Stomach smooth muscle (tissue), 2 donors: Measurements from ENCODE around the gene SRRM1.
"Not testable (repeated sequence)": the region's sequence is repeated elsewhere in the genome, so short reads cannot be mapped to it uniquely, and the experiment has no call there.

Experiments
- H3K27ac ChIP-seq: one replicate; pipeline ENCODE4 v1.7.0; 2013; ENCODE audit warnings: mild to moderate bottlenecking, low read length, inconsistent platforms
- H3K27me3 ChIP-seq, 2 donors: one replicate each; pipeline ENCODE4 v1.7.0; 2013; ENCODE audit warnings: low read length in 2 of 2; ENCODE audit not compliant: insufficient read depth in 2 of 2, control insufficient read depth in 1 of 2
- H3K36me3 ChIP-seq, 2 donors: one replicate each; pipeline ENCODE4 v1.7.0; 2013; ENCODE audit warnings: low read length in 2 of 2; ENCODE audit not compliant: control insufficient read depth in 2 of 2, insufficient read depth in 2 of 2
- H3K4me1 ChIP-seq: one replicate; pipeline ENCODE4 v1.7.0; 2013; ENCODE audit warnings: low read length; ENCODE audit not compliant: control insufficient read depth, insufficient read depth
- H3K4me3 ChIP-seq, 2 donors: one replicate each; pipeline ENCODE4 v1.7.0; 2013; ENCODE audit warnings: low read length in 2 of 2
- H3K9ac ChIP-seq, 2 donors: one replicate each; pipeline ENCODE4 v1.7.0; 2013; ENCODE audit warnings: low read length in 2 of 2, mild to moderate bottlenecking in 1 of 2
- H3K9me3 ChIP-seq, 2 donors: one replicate each; pipeline ENCODE4 v1.7.0; 2013; ENCODE audit warnings: low read length in 2 of 2; ENCODE audit not compliant: control insufficient read depth in 2 of 2
- donor health status: healthy.
- donor health status: Pancreatic carcinoma.

Gene SRRM1

GRCh38 chr1:24704411-24705259 lies 61.5 kb downstream of the SRRM1 start:
- Histone ChIP-seq H3K9ac (no peak overlapping the region), H3K27ac (no peak overlapping the region), H3K27me3 (no peaks in the 10 kb centered on the region), H3K4me3 (no peak overlapping the region), H3K36me3 (no peaks in the 10 kb centered on the region), H3K4me1 (peaks cover 9% of the 10 kb centered on the region), H3K9me3 (no peaks in the 10 kb centered on the region)

GRCh38 chr1:24705260-24706073 lies 62.4 kb downstream of the SRRM1 start:
- H3K27ac ChIP-seq: peak overlapping the region; percentile 41
- H3K36me3 ChIP-seq: no peaks in the 10 kb centered on the region
- no peaks in the 10 kb centered on the region for H3K9me3 ChIP-seq
- no peaks in the 10 kb centered on the region for H3K27me3 ChIP-seq
- H3K4me3 ChIP-seq: peak overlapping the region; percentile 2 to 55
- no peak overlapping the region for H3K9ac ChIP-seq
- H3K4me1 ChIP-seq: peaks cover 9% of the 10 kb centered on the region

GRCh38 chr1:24706074-24706389 lies 62.9 kb downstream of the SRRM1 start:
- H3K36me3 ChIP-seq, H3K9ac ChIP-seq, H3K9me3 ChIP-seq, H3K4me1 ChIP-seq, H3K27me3 ChIP-seq: not testable (repeated sequence)
- Histone ChIP-seq H3K27ac (peak overlapping the region; percentile 41), H3K4me3 (peak overlapping the region in 1 of 2 donors; percentile 55)

- Histone ChIP-seq H3K27ac (no peak overlapping the region), H3K9me3 (no peaks in the 10 kb centered on the region), H3K4me3 (no peak overlapping the region)
These were observed 64.6 kb downstream of the SRRM1 start for GRCh38 chr1:24707687-24708086.

GRCh38 chr1:24708938-24709337 lies 65.8 kb downstream of the SRRM1 start:
- H3K4me1 ChIP-seq: peaks cover 9% of the 10 kb centered on the region
- no peaks in the 10 kb centered on the region for H3K9me3 ChIP-seq
- H3K27ac ChIP-seq: no peak overlapping the region
- no peaks in the 10 kb centered on the region for H3K36me3 ChIP-seq
- H3K9ac ChIP-seq: no peak overlapping the region
- H3K4me3 ChIP-seq: no peak overlapping the region
- H3K27me3 ChIP-seq: no peaks in the 10 kb centered on the region

More at GRCh38 chr1:24707687-24708086, 64.6 kb downstream of the SRRM1 start:
- Histone ChIP-seq H3K27me3 (no peaks in the 10 kb centered on the region), H3K36me3 (no peaks in the 10 kb centered on the region), H3K4me1 (peaks cover 9% of the 10 kb centered on the region), H3K9ac (no peak overlapping the region)

GRCh38 chr1:24709791-24710441 lies 66.8 kb downstream of the SRRM1 start:
- Histone ChIP-seq H3K4me3 (no peak overlapping the region), H3K36me3 (no peaks in the 10 kb centered on the region), H3K27ac (no peak overlapping the region), H3K9ac (no peak overlapping the region), H3K27me3 (no peaks in the 10 kb centered on the region), H3K9me3 (no peaks in the 10 kb centered on the region), H3K4me1 (peaks cover 7% of the 10 kb centered on the region)

GRCh38 chr1:24711329-24711728 lies 68.2 kb downstream of the SRRM1 start:
- Histone ChIP-seq H3K27me3 (no peaks in the 10 kb centered on the region), H3K4me1 (peaks cover 3% of the 10 kb centered on the region), H3K9me3 (no peaks in the 10 kb centered on the region), H3K27ac (no peak overlapping the region), H3K9ac (no peak overlapping the region), H3K36me3 (no peaks in the 10 kb centered on the region), H3K4me3 (no peak overlapping the region)

GRCh38 chr1:24713176-24713575 lies 70.1 kb downstream of the SRRM1 start:
- H3K27me3 ChIP-seq: no peaks in the 10 kb centered on the region
- no peak overlapping the region for H3K9ac ChIP-seq
- no peak overlapping the region for H3K4me3 ChIP-seq
- no peaks in the 10 kb centered on the region for H3K9me3 ChIP-seq
- H3K27ac ChIP-seq: no peak overlapping the region
- H3K4me1 ChIP-seq: peaks cover 4% of the 10 kb centered on the region
- H3K36me3 ChIP-seq: no peaks in the 10 kb centered on the region

GRCh38 chr1:24713736-24714135 lies 70.6 kb downstream of the SRRM1 start:
- Histone ChIP-seq H3K27me3 (no peaks in the 10 kb centered on the region), H3K4me1 (peaks cover 5% of the 10 kb centered on the region), H3K36me3 (no peaks in the 10 kb centered on the region), H3K9ac (no peak overlapping the region), H3K9me3 (no peaks in the 10 kb centered on the region), H3K27ac (no peak overlapping the region), H3K4me3 (no peak overlapping the region)

- Histone ChIP-seq H3K36me3 (no peaks in the 10 kb centered on the region), H3K27me3 (no peaks in the 10 kb centered on the region), H3K9me3 (no peaks in the 10 kb centered on the region), H3K27ac (no peak overlapping the region), H3K4me1 (peaks cover 9% of the 10 kb centered on the region), H3K4me3 (no peak overlapping the region), H3K9ac (no peak overlapping the region)
These were observed 71.9 kb downstream of the SRRM1 start for GRCh38 chr1:24714859-24715520.
